GDM1 (cell line): ENCODE data around the gene DGKA.
A peak's percentile ranks its signal among the peaks of the same experiment; 100 is the strongest.
"Not testable (repeated sequence)": the region's sequence is repeated elsewhere in the genome, so short reads cannot be mapped to it uniquely, and the experiment has no call there.

Experiments
- DNase-seq: peaks from one replicate; lab custom pipeline; 2025; lab: John Stamatoyannopoulos, UW

The DGKA gene

DNA sequence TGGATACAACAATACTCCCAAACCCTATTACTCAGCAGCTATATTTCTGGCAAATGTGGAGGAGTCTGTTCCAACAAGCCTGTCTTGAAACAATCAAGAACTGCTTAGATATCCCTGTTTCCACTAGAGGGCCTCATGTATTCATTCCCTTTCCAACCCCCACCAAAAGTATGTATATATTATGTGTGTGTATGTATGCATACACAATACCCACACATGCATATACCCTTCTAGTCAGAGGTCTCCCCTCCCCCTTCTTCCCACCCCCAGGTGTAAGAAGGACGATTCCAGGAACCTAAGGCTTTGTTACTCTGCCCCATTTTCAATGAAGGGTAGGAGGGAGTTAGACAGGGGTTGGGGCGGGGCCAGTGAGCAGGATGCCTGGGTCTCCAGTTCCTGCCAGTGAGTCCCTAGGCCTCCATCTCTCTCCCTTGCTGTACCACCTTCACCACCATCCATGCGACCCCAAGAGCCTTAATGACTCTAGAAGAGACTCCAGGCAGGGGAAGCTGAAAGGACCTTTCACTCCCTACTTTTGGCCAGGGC, at the start of gene DGKA:
DGKA (plus strand) TSS at position 392 of the 546 bp plus-strand sequence. CDS start 5,342 bp downstream, outside the sequence.
- DNase-seq = peak; percentile 59

DNA sequence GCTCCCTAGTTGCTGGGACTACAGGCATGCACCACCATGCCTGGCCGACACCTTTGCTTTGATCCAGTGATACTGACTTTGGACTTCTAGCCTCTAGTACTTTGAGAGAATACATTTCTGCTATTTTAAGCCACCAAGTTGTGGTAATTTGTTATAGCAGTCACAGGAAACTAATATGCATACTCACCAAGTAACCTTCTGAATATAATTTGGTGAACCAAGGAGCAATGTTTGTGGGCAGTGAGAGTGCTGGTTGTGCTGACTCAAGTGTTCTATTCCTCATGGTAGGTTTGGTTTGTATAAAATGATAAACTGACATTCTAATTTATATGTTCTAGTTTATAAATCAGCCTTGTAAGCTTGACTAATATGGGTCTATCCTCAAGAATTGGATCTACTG, 45.8 kb upstream of the DGKA start:
- no peak for DNase-seq

DNA sequence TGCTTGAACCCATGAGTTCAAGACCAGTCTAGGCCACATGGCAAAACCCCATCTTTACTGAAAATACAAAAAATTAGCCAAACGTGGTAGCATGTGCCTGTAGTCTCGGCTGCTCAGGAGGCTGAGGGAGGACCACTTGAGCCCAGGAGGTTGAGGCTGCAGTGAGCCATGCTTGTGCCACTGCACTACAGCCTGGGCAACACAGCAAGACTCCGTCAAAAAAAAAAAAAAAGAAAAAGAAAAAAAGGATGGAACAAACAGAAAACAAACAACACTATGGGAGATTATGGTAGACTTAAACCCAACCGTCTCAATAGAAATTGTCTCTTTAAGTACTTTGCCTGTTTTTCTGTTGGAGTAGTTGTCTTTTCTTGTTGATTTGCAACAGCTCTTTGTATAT, 39.7 kb upstream of the DGKA start:
- DNase-seq = no peak

DNA sequence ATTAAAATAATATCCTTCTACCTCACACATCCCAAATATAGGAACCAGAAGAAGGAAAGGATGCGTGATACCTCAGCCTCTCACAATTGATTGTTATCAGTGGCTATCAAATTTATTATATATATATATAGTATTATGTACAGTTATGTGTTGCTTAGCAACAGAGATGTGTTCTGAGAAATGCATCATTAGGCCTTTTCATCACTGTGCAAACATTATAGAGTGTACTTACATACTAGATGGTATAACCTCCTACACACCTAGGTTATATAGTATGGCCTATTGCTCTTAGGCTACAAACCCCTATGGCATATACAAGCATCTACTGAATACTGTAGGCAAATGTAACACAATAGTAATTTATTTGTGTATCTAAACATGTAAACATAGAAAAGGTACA, 37.2 kb upstream of the DGKA start:
- no peak for DNase-seq

DNA sequence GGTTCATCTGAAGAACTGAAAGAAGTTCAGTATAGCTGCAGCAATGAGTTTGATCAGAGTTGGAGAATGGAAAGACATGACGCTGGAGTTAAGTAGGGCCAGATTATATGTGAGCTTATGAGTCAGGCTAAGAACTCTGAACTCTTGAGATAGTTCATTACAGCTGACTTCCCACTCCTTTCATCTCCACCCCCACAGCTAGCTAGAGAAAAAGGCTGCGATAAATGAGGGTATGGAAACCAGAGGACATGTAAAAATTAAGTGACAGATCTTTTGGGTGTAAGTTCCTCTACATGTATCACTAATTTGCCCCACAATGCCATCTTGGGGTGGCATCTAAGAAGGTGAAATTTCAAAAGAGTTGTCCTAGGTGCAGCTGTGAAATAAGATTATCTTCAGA, 31.9 kb upstream of the DGKA start:
- no peak for DNase-seq

DNA sequence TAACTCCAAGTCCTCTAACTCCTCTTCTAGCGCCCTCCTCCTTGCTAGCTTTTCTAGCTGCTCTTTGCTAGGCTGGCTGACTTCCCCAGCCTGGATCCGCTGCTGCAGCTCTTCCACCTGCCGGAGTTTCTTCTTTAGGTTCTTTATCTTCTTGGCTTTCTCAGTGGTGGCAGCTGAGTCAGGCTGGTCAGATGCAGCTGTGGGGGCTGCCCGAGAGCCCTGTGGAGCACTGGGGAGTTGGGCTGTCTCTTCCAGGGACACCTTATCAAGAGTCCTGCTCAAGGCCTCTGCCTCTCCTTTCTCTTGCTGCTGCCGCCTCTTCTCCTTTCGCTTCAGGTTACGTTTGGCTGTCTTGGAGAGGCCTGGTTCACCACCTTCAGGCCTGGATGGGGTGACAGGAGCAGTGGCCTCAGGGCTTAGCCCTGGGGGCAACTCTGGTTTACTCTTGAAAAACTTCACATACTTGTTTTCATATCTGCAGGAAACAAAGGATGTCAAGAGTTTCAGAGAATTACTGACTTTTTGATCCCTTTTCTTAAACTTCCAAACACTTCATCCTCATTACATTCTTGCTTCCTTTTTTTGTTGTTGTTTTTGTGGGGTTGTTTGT, 29.0 kb upstream of the DGKA start:
- DNase-seq = no peak

DNA sequence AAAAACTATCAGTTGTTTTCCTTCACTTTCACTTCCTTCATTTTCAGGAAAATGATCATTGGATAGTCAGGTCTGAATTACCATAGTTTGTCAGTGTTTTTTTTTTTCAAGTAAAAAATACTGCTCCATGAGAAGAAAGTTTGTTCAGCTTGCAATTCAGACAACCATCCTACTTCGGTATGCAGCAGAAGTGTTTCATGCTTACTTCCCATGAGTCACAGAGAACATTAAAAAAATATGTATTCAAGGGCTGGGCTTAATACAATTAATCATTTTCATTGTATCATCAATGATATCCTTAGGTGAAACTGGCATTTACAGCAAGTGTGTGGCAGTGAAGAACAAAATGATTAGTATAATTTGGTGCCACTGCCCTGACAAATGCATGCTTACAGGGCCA, 24.9 kb upstream of the DGKA start:
- DNase-seq = no peak

DNA sequence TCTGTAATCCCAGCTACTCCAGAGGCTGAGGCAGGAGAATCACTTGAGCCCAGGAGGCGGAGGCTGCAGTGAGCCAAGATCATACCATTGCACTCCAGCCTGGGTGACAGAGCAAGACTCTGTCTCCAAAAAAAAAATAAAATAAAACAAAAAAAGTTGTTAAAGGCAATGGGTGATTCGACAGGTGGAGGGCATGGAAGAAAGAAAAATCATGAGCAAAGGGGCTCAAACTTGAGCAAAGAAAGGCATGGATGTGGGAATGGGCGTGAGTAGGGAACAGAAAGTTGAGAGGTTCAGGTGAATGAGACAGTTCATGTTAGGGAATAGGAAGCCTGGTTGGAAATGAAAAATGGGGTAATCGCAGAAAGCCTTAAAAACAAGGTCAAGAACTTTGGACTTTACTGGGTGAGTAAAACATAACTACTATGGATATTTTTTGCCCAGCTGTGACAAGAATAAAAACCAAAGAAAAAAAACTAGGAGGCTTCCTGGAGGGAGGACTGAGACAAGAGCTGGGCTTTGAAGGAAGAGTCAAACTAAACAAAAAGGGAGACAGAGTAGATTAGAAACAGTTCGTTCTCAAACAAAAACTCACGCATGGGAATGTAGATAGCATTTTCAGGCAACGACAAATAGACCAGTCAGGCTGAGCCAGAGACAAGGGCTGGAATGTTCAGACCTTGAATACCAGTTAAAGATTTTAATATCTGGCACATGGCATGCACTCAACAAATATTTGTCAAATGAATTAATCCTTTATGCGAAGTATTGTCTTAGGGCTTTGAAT, 22.0 kb upstream of the DGKA start:
- DNase-seq = no peak

DNA sequence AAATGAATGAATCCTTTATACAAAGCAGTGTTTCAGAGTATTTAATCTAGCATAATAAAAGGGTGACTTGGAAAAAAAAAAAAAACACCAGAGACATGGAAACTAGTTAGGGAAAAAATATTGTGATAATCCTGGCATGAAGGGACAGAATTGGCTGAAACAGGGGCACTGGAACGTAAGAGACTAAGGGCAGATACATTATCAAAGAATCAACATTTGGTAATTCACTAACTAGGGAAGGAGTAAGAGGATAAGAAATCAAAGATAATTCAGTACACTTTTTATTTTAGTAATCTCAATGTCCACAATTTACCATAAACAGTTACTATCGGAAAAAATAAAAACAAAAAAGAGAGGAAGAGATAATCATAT, 21.5 kb upstream of the DGKA start:
- DNase-seq = no peak

DNA sequence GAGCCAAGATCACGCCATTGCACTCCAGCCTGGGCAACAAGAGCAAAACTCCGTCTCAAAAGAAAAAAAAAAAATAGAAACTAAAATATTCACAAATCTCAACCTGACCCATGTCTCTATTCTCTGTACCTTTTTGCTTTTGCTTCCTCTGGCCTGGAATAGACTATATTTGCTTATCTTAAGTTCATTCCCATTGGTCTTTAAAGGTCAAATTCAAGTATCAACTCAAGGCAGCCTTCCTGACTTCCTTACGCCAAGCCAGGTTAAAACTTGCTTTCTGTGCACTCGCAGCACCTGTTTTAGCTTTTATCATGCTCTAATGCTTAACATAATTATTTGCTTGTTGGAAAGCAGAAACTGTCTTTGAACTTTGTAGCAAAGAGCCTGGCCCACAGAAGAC, 18.1 kb upstream of the DGKA start:
- DNase-seq = no peak

DNA sequence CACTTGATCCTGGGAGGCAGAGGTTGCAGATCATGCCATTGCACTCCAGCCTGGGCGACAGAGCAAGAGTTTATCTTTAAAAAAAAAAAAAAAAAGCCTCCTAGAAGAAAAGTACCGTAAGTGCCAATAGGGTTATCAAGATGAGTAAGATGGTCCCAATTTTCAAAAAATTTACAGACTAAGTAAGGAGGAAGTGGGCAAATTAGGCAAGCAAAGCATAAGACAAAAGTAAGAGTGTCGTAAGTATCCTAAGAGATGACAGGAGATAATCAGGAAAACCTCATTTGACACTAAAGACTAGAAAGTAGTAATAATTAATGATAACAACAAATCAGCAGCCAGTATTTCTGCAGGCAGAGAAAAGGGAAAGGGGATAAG, 15.5 kb upstream of the DGKA start:
- DNase-seq = no peak

DNA sequence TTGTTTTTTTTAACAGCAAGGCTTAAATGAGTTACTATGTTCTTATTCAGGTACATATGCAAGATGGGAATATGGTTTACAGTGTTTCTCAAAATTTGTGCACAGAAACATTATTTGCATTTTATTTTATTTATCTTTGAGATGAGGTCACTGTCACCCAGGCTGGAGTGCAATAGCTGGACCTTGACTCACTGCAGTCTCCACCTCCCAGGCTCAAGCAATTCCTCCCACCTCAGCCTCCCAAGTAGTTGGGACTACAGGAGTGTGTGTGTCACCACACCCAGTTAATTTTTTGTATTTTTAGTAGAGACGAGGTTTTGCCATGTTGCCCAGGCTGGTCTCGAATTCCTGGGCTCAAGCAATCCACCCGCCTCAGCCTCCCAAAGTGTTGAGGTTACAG, 11.9 kb upstream of the DGKA start:
- DNase-seq = not testable (repeated sequence)

DNA sequence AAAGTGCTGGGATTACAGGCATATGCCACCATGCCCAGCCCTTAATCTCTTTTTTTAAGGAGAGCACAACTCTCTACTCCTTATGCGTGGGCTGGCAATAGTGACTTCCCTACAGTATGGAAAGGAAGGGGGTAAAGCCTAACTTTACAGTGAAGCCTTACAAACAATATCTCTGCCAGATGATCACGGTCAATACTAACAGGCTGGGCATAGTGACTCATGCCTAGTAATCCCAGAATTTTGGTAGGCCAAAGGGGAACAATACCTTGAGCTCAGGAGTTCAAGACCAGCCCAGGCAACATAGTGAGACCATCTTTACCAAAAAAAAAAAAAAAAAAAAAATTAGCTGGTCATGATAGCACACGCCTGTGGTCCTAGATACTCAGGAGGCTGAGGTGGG, 8.8 kb upstream of the DGKA start:
- no peak for DNase-seq

DNA sequence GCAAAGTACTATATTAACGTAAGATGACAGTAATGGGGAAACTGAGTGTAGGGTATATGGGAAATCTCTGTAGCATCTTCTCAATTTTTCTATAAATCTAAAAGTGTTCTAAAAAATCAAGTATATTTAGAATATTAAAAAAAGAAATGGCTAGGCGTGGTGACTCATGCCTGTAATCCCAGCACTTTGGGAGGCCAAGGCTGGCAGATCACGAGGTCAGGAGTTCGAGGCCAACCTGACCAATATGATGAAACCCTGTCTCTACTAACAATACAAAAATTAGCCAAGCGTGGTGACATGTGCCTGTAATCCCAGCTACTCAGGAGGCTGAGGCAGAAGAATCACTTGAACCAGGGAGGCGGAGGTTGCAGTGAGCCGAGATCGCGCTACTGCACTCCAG, 7.3 kb upstream of the DGKA start:
- DNase-seq = not testable (repeated sequence)

DNA sequence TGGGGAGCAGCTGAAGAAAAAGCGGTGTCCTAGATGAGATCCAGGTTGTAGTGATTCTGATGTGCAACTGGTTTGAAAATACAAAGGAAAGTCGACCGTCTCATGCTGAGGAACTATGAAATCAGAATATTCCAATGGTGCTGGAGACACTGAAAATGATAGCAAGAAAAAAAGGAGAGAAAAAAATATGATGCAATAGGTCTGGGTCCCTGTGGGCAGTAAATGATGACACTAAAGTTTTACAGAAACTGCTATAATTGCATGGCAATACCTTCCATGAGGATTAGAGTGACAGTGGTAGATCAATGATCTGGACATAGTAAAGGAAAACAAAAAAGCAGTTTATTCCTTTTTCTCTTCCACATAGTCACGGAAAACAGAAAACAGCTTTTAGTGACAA, 5.6 kb upstream of the DGKA start:
- DNase-seq = no peak

DNA sequence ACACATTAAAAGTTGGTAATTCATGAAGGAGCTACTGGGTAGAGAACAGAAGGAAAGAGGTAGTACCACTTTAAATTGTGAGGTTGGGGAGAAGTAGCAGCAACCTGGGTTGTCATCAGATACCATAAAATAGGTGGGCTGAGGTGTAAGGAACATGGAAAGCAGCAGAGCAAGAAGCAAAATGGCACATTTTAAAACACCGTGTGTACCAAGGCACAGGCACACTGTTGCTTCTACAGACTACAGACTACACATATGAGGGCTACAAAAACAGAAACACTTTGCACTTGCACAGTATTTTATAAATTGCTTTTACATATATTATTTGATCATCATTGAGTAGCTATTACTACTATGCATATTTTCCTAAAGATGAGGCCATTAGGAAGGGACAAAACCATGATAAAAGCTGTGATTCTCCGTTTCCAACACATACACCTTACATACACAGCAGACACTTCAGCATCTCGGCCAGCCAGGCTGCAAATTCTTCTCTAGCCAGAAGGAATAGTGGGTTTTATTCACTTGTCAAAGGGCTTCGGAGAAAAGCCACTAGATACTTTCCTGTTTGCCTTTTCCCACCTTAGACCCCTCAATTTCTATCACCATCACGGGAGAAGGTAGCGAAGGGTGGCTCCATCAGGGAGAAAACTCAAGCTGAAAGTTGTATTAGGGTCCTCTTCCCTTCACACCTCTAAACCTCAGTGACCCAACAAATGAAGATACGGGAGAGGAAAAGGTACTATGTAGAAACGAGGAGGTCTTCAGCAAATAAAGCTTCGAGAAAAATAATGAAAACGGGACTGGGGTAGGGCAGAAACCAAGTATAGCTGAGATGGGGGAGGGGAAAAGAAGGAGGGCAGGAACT, 4.9 kb upstream of the DGKA start:
- DNase-seq = no peak

DNA sequence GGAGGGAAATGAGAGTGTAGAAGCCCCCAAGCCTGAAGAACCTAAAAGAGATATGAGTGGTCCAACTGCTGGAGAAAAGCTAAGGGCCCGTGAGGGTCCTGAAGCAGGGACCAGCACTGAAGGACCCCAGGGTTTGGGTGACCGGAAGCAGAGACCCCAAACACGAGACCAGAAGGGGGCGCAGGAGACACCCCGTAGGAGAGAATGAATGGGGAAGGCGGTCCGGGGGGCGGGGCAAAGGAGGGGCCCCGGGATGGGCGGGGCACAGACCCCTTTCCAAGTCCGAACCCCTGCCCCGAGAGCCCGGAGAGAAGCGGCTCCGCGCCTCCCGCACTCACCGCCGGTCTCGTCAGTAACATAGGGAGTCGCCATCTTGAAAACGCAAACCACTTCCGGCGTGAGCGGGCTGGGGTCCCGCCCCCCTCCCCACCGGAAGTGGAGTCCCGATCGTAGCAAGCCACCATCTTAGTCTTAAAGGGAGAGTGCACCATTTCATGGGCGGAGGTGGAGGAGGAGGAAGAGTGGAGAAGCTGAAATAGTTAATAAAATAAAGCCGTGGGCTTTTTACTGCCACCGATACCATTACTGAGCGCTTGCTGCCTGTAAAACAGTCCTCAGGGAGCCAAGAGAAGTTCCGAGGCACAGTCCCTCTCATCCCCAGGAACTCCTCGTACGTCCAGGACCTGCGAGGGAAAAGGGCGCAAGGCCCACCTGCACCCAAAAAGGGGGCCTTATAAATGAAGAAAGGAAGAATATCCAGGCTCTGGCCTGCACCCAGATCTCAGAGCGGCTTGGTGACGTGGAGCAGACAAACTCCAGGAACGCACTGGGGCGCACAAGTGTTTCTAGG, 4.0 kb upstream of the DGKA start:
- peak; percentile 92 for DNase-seq

DNA sequence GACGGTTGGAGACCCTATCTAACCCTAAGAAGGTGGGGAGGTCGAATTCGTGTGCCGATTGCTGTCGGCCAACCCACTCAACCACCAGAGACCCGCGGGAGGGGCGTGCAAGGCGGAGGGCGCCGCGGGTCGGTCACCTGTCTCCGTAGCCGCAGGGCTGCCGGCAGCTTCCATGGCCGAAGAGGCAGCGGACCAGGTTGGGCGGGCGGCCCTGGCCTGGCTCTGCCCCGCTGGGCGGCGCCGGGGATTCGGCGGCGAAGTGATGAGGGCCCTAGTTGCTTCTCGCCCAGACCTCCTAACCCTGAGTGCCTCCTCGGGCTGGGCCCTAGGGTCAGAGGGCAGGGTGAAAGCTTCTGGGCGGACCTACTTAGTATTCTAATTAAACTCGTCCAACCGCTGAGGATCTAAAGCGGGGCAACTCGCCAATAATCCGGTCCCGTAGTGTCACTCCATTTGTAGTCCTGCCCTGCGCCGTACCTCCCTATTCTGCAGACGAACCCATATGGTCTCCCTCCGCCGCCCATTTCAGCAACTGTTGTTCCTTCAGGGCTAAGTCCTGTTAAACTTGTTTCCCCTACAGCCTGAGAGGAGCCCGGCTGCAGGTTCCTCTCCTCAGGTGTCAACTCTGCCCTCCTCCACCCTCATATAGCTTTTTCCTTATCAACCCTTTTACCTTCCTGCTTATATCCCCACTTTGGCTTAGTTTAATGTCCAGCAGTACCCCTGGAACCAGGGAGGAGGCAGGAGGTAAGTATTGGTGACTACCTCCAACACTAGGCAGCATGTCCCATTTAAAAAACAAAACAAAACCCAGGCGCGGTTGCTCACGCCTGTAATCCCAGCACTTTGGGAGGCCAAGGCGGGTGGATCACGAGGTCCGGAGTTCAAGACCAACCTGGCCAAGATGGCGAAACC, 3.1 kb upstream of the DGKA start, which contains the start of gene PYM1:
PYM1 (minus strand) TSS at position 307 of the 915 bp plus-strand sequence; CDS start at position 174, 133 bp downstream.
- DNase-seq = peak; percentile 73

DNA sequence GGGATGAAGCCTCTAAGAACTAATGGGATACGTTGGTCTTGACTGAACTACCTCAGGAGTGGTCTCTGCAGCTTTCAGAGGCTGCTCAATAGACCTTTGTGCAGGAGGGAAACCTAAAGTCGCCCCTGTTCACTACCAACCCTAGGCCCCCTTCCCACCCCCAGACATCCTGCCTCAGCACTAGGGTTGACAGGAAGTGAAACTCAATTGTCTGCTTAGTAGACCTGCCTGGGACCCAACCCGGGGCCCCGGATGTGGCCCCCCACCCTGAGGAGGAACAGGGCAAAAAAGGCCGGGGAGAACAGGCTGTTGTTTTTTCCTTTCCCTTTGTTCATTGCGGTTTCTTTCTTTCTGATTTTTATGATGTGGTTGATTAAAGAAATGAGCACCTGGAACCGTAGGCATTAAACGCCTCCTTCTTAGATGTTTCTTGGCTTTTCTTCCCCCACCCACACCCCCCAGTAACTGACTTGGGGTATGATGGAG, 1.6 kb upstream of the DGKA start:
- no peak for DNase-seq

DNA sequence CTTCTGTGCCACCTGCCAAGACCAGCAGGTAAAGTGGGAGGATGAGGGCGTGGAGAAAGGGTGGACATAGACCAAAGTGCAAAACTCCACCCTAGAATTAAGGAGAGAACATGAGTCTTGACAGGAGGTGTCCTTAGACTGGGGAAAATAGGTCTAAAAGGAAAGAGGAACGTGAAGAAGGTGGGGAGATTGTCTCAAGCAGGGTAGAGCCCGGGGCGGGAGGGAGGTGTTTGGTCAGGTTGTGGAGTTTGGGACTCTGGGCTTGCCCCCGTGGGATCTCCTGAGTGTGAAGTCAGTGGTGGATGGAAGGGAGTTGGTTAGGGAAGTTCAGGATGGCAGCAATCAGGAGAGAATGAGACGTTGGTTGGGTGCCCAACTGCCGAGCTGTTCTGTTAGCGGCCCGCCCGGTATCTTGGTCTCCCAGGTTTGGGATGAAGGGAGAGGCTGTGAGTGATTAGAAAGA, 386 bp downstream of the DGKA start:
- no peak for DNase-seq
